GM19324 (cell line): Measurements from ENCODE around the gene ARPC5.
"Not testable (repeated sequence)": the region's sequence is repeated elsewhere in the genome, so short reads cannot be mapped to it uniquely, and the experiment has no call there.

Experiments used
- ATAC-seq: cut with Tn5 transposase; IDR thresholded peaks from one replicate; pipeline ENCODE4 v1.9.1; 2021; ENCODE audit warnings: mild to moderate bottlenecking, moderate library complexity; ENCODE audit not compliant: unreplicated experiment, low FRiP score

ARPC5 gene

DNA sequence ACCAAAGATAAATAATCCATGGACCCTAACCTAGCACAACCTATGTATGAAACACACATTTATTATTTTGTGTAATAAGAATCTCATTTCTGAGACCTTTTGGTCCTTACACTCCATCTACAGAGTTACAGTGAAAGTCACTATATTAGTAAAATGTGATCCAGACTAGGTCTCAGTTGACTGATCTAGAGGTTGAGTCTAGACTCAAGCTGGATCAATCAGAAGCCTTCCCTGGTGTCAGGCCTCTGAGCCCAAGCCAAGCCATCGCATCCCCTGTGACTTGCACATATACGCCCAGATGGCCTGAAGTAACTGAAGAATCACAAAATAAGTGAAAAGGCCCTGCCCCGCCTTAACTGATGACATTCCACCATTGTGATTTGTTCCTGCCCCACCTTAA lies 22.6 kb downstream of the ARPC5 start:
- ATAC-seq: not testable (repeated sequence)

GRCh38 chr1:183612407-183612806 lies 23.2 kb downstream of the ARPC5 start:
- ATAC-seq: no peak

GRCh38 chr1:183611021-183611420 lies 24.6 kb downstream of the ARPC5 start:
- no peak for ATAC-seq

- ATAC-seq: no peak
These were observed 25.7 kb downstream of the ARPC5 start for GRCh38 chr1:183609759-183610452.

- ATAC-seq: peak; percentile 49
These were observed 26.3 kb downstream of the ARPC5 start for GRCh38 chr1:183609313-183609712.

GRCh38 chr1:183607322-183607980 lies 28.1 kb downstream of the ARPC5 start:
- no peak for ATAC-seq

DNA sequence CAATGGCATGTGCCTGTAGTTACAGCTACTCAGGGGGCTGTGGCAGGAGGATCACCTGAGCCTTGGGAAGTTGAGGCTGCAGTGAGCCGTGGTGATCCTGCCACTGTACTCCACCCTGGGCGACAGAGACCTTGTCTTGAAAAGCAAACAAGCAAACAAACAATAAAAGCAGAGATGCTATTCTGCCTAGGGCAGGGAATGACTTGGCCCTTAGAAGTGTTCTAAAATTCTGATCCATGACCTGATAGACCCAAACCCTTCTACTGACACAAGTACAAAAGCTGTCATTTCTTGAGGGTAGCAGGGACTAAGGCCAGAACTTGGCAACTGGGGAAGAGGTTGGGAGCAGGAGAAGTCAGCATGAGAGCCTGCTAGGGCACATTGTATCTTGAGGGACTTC lies 29.7 kb downstream of the ARPC5 start:
- no peak for ATAC-seq

GRCh38 chr1:183604815-183605214 lies 30.8 kb downstream of the ARPC5 start:
- ATAC-seq: no peak

DNA sequence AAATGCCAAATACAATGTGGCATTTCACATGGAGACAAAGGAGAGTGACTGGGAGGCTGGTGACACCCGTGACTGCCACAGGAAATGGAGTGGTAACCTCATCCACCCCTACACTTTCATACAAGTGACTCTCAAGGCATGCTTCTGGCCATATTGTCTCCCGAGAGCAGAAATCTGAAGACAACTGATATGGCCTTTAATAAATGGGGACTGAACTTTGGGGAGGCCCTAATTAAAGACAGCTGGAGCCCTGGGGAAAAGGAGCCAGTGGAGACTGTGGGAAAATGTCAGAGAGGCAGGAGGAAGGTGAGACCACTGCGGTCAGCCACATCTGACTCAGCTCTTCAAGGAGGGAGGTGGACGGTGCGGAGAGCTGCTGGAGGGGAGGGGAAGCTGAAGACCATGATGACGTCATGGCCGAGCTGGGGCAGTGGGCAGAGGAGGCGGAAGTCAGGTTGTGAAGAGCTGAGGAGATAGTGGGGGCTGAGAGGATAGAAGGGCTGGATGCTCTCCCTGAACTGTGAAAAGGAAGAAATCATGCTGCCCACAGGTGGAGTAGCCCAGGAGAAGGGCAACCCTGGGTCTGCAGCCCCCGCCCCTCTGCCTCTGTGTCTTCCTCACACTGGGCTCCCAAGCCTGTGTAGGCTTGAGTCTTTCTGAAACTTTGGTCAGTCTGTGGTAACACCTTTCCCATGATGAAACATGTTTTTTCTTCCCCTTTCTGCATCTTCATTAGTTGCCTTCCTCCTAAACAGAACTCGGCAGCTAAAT lies 31.4 kb downstream of the ARPC5 start:
- ATAC-seq: no peak

GRCh38 chr1:183602510-183602909 lies 33.1 kb downstream of the ARPC5 start:
- no peak for ATAC-seq

GRCh38 chr1:183600634-183601033 lies 34.9 kb downstream of the ARPC5 start:
- ATAC-seq: no peak

DNA sequence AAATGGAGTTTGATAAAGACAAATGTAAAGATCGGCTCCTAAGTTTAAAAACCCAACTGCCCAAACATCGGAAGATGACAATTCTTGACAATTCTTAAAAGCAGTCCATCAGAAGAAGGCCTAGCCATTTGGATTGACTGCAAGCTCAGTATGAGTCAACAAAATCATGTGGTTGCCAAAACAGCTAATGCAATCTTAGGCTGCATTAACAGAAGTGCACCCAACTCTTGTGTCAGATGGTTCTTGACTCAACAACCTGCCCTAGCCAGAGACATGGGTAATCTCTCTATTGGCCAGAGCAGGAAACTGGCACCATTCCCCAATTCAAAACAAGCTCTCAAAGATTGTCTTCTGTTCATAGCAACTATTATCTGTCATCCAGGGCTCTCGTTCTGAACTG lies 35.4 kb downstream of the ARPC5 start:
- ATAC-seq: no peak

DNA sequence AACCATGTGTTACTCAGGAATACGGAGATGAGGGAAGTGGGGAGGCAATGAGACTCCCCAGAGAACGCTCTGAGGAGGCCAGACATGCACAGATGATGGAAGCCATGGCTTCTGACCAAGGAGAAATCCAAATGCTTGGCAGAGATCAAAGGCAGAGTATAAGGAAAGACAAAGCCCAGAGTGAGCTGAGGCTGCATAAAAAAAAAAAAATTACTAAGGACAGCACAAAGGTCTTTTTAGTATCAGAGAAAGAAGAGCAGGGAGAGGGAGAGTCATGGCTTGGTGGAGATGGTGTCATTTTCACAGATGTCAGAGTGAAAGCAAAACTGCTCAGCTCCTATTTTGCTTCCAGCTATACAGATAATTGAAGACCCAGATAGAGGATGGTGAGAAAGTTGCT lies 37.2 kb downstream of the ARPC5 start:
- ATAC-seq: peak; percentile 72

GRCh38 chr1:183597656-183598347 lies 37.8 kb downstream of the ARPC5 start:
- ATAC-seq: no peak

DNA sequence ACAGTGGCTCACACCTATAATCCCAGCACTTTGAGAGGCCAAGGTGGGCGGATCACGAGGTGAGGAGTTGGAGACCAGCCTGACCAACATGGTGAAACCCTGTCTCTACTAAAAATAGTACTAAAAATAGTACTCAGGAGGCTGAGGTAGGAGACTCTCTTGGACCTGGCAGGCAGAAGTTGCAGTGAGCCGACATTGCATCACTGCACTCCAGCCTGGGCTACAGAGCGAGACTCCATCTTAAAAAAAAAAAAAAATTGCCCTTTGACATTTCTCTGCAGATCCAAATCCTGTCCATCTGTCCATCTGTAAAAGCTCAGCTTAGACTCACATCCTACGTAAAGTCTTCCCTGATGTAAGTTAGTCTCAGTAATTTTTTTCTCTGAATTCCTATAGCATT lies 39.1 kb downstream of the ARPC5 start:
- no peak for ATAC-seq

GRCh38 chr1:183595537-183595936 lies 40.0 kb downstream of the ARPC5 start:
- no peak for ATAC-seq

GRCh38 chr1:183593356-183593755 lies 42.2 kb downstream of the ARPC5 start:
- peak; percentile 34 for ATAC-seq

DNA sequence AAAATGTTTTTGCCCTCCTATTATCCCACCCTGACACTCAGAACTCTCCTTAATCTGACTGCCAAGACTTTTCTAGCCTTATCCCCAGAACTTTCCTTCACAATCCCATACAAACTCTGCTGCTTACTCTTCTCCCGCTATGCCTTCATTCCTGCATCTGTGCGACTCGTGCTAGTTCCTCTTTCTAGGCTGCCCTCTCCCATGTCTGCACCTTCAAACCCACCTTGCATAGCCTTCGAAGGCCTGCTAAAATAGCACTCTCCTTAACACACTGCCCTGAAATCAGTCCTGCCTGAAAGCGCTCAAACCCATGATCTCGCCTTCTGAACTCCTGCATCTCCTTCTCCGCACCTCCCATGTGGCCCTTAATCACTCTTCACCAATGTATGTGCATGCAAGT lies 42.9 kb downstream of the ARPC5 start:
- ATAC-seq: no peak

GRCh38 chr1:183590244-183591191 lies 45.1 kb downstream of the ARPC5 start, which contains the start of gene NCF2:
TSS of gene NCF2 (minus strand) at chr1:183590459. CDS start at chr1:183590329, 130 bp downstream.
- peak; percentile 85 for ATAC-seq

DNA sequence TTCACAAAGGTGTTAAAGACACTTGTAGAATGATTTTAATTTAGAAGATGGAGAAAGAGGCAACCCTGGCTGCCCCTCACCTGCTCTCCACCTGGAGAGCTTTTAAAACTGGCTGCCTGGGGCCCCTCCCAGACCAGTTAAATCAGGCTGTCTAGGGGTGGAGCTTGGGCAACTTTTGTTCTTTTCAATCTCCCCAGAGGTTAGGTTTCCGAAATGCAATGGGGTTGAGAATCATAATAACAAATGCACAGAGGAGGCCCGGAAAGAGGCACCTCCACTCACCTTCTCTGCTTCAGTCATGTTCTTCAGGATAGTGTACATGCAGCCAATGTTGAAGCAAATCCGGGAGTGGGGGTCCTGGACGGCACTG lies 45.7 kb downstream of the ARPC5 start:
- peak; percentile 26 for ATAC-seq
